GM13977 (cell line): ENCODE data around the gene DST.

Source experiments
- DNase-seq: peaks from one replicate; pipeline ENCODE4 v3.0.0; 2012; ENCODE audit warnings: low spot score
- CTCF ChIP-seq: IDR thresholded peaks from 2 replicates; pipeline ENCODE4 v1.5.1; 2012; ENCODE audit warnings: mild to moderate bottlenecking, control low read depth; ENCODE audit not compliant: insufficient read depth; ENCODE audit errors: extremely low read depth, missing control alignments
- in situ Hi-C: fragments of 300-500 bp; cut with MboI; formaldehyde crosslinking; loops from one replicate; pipeline ENCODE4 v1.12.0; 2022; ENCODE audit warnings: low sequenced_read_pairs, low pct_unique_long_range_greater_than_20kb, mixed read lengths, inconsistent platforms; ENCODE audit not compliant: unreplicated experiment

DST gene

GRCh38 chr6:56683882-56684281, 41.2 kb upstream of the DST start:
- in situ Hi-C loops, result no loop called here
- DNase-seq, result no peak
- TF ChIP-seq CTCF, result no peak

- TF ChIP-seq CTCF, result no peak
- in situ Hi-C loops, result no loop called here
- DNase-seq, result no peak
Measured at GRCh38 chr6:56682635-56683034, 39.9 kb upstream of the DST start.

- DNase-seq, result no peak
- no peak for TF ChIP-seq CTCF
- in situ Hi-C loops, result no loop called here
Measured at GRCh38 chr6:56677559-56677958, 34.9 kb upstream of the DST start.

- no peak for DNase-seq
- in situ Hi-C loops, result no loop called here
- no peak for TF ChIP-seq CTCF
Measured at GRCh38 chr6:56671651-56672461, 29.2 kb upstream of the DST start.

GRCh38 chr6:56671160-56671559, 28.5 kb upstream of the DST start:
- TF ChIP-seq CTCF, result peak; percentile 22
- in situ Hi-C loops, result no loop called here
- no peak for DNase-seq

GRCh38 chr6:56669041-56669440, 26.4 kb upstream of the DST start:
- in situ Hi-C loops, result no loop called here
- DNase-seq, result no peak
- TF ChIP-seq CTCF, result no peak

GRCh38 chr6:56668158-56668557, 25.5 kb upstream of the DST start:
- in situ Hi-C loops, result no loop called here
- no peak for DNase-seq
- no peak for TF ChIP-seq CTCF
